ENCODE results near the gene POU2F2.

The POU2F2 gene

DNA sequence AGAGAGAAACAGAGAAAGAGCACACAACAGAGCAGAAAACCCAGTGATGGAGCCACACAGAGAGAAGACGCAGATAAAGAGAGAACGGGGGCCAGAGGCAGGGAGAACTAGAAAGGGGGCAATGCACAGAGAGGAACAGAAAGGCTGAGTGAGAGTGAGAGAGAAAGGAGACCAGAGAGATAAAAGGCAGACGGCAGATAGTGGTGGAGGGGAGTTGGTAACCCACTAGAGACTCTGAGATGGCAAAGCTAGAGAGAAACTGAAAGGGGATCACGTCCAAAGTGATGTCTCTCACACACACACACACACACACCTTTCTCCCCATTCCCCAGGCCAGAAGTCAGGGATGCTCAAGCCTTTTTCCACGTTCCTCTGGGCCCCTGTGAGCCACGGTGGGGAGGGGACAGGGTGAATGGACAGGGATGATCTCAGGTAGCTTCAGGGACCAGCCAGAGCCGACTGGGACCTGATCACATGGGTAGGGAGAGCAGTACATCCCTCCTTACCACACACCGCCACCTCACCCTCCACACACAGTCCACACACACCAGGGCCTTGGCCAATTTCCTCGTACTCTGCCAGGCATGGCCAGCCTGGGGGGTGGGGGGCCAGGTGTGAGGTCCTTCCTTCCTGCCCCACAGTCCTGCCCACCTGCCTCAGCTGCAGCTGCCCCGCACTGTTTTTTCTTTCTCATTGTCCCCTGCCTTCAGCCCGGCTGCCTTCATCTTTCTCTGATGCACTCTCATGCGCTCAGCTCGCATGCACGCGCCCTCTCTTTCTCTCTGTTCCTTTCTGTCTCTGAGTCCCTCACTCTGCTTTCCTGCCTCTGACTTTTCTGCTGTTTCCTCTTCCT is 22.5 kb upstream of the POU2F2 start:
- DNase-seq (ENCODE audit: low read depth): no peak

DNA sequence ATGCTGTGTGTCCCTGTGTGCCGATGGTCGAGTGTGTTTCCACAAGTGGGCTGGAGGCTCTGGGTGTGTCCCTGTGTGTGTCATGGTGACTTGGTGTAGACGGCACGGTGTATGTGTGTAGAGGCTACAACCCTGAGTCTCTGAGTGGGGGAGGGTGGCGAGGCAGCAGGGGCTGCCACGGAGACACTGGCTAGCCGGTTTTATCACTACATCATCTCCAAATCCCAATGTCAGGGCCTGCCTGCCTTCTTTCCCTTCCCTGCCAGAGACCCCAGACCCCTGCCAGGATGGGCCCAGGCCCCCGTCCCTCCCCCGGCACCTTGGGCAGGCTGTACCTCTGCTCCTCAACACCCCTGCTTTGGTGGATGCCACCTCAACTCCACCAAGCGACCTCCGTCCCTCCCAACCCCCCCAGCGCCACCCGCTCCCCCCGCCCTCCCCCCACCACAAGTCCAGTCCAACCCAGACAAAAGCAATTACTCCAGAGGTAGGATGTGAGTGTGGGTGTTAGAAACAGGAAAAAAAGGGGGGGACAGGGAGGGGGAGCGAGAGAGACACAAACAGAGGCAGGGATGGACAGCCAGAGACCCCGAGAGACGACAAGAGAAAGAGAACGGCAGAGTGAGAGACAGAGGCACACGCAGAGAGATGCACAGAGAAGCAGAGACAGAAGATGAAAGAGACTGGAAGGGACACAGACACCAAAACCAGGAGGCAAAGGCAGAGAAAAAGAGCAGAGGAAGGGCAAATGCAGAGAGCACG is 21.6 kb upstream of the POU2F2 start:
- DNase-seq (ENCODE audit: low read depth): no peak

GRCh38 chr19:42152910-42153671 is 20.8 kb upstream of the POU2F2 start:
- DNase-seq (ENCODE audit: low read depth): no peak

DNA sequence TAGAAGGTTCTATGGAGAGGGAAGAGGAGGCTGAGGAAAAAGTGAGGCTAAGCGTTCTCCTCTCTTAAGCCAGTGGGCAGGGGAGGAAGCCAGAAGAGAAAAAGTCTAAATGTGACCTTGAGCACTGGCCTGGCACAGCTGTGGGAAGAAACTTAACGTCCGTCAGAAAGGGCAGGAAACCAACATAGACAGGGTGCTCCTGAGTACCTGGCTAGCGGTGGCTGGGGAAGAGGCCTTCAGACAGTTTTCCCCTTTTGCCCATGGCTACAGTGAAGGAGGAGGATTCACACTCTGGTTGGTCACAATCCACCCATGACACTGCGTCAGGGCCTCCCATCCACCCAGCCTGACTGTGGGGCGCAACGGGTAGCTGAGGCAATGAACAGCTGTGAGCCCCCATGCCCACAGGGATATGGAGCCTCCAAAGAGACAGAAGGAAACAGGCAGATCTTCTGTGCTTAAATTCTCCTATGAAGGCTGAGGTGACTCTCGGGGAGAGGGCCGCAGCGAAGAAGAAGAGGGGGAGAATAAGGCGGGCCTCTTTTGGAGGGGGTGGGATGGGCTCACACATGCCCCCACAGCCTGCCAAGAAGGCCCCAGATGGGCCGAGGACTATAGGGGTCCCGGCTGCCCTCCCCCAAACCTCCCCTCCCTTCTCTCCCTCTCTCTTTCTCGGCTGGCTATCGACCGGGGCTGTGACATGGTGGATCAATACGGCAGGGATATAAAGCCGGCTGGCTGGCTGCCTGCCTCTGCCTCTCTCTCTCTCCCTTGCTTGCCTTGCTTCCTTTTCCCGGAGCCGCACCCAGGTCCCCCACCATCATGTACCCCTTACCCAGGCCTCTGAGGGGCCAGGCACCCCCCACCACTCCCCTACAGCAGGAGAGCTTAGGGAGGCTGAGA is 19.8 kb upstream of the POU2F2 start:
- no peak for DNase-seq (ENCODE audit: low read depth)

DNA sequence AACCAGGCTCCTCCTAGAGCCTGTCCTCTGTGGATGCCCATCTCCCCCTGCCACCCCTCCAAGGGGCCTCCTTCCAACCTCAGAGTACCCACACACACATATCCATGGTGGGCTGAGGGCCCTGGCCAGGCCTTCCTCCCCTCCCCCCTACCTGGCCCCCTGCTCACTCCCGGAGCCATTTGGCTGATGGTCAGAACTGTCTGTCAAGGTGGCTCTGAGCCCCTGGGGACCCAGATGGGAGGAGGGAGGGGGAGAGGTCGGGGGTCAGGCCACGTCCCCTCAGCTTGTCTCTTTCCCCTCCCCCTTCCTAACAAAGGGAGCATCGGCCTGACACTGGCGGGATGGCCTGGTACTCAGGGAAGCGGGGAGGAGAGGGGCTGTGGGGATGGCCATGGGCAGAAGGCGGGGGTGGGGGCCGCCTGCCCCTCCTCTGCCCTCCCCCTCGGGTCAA is 18.7 kb upstream of the POU2F2 start:
- DNase-seq (ENCODE audit: low read depth): no peak

- no peak for DNase-seq (ENCODE audit: low read depth)
Observed at GRCh38 chr19:42150364-42150763, 18.1 kb upstream of the POU2F2 start.

DNA sequence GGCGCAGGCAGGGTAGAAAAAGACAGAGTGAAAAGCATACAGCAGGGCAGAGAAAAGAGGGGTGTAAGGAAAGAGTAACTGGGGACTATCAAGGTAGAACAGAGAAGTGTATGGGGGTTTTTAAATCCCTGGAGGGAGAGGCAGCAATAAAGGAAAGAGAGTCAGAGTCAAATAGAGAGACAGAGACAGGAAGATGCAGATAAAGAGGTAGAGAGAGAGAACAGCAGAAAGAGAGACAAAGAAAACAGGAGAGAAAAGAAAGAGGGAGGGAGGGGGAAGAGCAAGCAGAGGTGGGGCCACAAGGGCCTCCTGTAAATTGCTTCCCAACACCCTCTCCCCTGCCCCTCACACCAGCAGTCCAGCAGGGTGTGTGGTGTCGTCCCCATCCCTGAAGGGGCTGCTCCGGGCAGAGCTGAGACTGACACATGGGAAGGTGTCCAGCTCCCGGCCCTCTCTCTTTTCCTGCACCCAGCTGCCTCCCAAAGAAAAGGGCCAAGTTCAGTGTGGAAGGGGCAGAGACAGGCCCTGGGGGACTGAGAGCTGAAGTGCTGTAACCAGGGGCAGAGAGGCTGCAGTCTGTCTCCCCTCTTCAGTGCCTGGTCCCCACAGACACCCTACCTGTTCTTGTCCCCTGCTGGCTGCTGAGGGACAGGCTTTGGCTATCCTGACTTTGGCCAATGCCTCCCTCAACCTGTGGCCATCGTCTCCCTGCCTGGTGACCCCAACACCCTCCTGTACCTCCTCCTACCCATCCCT is 17.4 kb upstream of the POU2F2 start:
- no peak for DNase-seq (ENCODE audit: low read depth)

DNA sequence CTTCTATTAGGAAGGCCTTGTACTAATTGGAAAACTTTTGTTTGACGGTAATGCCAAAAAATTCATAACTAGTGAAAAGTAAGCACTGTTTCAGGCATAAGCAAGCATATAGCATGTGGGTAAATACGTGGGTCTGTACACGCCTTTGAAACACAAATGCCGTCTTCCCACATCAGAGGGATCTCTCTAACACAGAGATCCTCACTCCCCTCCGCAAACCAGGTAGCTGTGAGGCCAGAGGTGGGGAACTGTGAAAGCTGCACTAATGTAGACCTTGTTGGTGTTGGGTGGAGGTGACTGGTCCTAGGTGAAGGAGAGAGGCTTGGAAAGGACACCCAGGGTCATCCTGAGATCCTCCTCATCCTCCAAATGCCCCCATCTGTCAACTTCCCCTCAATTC is 16.0 kb upstream of the POU2F2 start:
- no peak for DNase-seq (ENCODE audit: low read depth)

- no peak for DNase-seq (ENCODE audit: low read depth)
Observed at GRCh38 chr19:42143341-42144234, 11.3 kb upstream of the POU2F2 start.

DNA sequence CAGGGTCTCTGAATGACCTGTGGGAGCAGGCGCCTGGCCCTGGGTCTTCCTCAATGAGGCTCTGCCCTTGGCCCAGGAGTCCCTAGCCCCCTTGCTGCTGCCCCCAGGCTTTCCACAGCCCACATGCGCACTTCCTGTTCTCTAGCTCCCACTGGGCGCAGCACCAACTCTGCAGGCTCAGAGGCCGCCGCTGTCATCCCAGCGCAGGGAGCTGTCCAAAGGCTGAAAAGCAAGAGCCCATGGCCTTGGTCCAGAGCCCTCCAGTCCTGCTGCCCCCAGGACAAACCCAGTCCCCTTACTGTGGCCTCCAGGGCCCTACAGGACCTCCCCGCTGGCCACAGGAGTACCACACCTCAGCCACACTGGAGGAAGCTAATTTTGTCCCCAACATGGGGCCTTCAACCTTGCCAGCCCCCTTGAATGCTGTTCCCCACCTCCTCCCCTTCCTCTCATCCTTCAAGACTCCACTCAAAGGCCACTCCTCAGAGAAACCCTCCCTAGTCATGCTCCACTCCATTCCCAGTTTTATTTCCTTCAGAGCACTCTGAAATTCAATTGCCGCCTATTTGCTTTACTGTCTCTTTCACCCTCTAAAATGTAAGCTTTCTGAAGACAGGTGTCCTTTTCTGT is 8.0 kb upstream of the POU2F2 start:
- DNase-seq (ENCODE audit: low read depth): no peak

DNA sequence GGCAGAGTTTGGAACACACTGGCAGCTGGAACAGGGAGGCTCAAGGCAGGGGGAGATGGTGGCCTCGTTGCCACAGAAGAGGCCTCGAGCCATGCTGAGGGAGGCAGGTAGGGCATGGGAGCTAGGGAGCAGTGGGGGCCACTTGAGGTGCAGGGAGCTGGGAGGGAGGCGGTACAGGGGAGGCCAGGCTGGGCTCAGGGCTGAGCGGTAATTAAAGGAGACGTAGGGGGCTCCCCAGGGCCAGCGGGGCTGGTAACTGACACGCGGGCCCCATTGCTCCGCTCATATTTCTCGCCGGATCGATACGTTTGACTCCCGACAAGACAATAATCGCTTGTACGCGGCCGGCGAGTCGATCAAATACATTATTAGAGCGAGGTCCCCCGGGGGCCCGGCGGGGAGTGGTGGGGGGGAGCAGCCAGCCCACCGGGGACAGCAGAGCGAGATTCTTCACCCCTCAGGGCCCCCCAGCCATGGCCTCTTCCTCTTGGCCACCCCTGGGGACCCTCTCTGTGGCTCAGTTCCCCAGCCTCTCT is 2.4 kb upstream of the POU2F2 start:
- no peak for DNase-seq (ENCODE audit: low read depth)

DNA sequence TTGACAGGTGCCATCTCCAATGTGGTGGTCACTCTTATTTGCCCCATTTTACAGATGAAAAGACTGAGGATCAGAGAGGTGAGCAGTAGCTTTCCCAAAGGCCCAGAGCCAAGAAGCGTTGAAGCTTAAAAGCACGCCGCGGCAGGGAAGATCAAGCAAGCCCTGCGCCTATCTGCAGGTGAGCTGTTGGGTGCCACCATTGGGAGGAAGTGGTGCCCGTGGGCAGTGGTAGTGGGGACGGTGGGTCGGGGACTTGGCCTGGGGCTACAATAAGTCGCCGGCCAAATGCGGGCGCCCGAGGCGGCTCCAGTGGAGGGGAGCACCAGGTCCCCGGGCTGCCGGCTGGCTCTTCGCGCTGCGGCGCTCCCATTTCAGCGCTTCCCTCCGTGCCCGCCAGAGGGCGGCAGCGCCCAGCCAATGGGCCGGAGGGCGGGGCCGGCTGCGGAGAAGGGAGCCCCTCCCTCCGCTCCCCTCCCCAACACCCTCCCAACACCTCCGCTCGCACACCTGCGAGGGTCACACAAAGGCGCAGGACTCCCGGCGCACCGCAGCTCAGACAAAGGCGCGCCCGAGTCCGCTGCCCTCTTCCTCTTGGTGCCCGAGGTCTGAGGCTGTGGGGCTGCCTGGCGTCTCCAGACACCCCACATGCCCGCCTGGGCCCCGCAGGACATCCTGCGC is 744 bp upstream of the POU2F2 start:
- peak; percentile 75 for DNase-seq (ENCODE audit: low read depth)

GRCh38 chr19:42131149-42132029 is 857 bp downstream of the POU2F2 start:
- DNase-seq (ENCODE audit: low read depth): no peak

- DNase-seq (ENCODE audit: low read depth): no peak
Observed at GRCh38 chr19:42130254-42130573, 2.0 kb downstream of the POU2F2 start.

GRCh38 chr19:42129399-42130253 is 2.6 kb downstream of the POU2F2 start:
- DNase-seq (ENCODE audit: low read depth): no peak

DNA sequence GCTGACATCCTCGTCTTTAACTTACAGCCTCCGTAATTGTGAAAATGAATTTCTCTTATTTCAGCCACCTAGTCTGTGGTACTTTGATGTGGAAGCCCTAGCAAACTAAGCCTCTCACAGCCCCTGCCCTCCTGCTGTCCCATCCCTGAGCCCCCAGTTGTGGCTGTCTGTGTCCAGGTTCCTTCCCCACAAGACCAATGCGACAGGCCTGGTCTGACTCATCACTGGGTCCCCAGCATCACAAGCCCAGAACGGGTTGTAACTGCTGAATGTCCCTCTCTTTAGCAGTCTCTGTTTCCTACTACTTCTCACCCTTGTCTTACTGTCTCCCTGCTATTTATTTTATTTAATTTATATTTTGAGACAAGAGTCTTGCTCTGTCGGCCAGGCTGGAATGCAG is 5.7 kb downstream of the POU2F2 start:
- no peak for DNase-seq (ENCODE audit: low read depth)

DNA sequence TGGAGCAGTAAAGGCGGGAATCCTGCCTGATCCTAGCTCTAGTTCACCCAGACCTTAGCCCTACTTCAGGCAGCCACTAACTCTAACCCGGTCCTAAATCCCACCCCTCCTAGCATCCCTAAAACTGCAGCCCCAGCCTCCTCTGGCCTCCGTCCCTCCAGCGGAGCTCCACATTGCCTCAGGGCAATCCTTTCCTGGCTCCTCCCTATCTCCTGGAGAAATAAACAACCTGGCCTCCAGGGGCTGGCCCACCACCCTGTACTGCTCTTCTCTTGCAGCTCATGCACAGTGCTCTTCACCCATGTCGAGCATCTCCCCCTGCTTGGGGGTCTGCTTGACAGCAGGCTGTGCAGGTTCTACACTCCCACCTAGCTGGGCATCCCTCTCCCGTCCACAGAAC is 6.7 kb downstream of the POU2F2 start:
- no peak for DNase-seq (ENCODE audit: low read depth)
